GM19438 (cell line): ENCODE measurements around the gene IRX5.

ENCODE experiments used
- ATAC-seq: cut with Tn5 transposase; IDR thresholded peaks from one replicate; pipeline ENCODE4 v1.9.1; 2021; ENCODE audit warnings: low read depth; ENCODE audit not compliant: unreplicated experiment

Gene IRX5

GRCh38 chr16:54944002-54944401 is 13.3 kb downstream of the IRX5 start:
- ATAC-seq: no peak

DNA sequence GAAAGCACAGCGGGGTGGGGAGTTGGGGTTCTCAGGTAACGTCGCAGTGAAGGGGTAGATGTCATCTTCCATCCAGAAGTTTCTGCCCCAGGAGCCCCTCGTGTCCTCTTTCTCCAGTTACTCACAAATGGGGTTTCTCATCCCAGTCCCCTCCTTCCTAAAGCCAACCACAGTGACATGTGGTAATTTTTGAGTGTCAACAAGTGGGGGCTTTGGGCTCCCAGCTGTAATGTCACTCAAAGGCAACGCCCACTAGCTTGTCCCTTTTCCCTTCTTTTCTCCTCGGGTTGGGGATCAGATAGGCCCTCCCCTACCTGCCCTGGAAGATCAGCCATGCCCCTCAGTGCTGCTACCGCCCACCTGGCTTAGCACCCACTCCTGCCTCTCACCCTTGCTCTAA is 14.4 kb downstream of the IRX5 start:
- ATAC-seq: no peak

DNA sequence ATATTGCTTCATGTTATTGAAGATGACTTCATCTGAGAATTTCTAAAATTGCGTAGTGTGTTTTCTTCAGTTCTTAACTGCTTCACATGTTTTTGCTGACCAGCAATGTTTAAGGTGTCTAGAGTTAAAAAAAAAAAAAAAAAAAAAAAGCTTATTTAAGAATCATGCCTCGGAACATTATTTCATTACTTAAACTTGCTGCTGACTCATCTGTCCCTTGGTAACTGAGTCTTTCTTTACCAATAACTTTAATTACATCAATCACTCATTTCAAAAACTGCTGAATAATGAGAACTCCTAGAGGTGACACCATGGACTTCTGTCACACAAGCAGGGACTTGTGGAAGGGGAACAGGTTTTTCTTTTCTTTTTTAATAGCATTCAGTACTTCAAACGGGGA is 16.2 kb downstream of the IRX5 start:
- no peak for ATAC-seq

DNA sequence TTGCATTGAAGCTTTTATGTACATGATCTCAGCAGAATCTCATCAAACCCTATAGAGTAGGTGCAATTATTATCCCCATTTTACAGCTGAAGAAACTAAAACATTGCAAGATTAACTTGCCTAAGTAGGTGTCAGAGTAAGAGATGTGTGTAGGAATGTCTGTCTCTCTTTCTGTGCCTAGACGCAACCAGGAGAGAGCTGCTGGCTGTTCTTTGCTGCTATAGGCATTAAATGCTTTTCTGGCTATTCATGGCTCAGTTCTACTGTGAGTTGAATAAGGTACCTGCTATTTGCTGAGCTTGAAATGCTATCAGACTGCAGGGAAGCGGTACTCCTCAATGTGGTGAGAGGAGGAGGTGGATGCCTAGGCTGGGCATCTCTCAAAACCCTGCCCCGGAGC is 17.0 kb downstream of the IRX5 start:
- ATAC-seq: no peak

GRCh38 chr16:54952195-54952594 is 21.5 kb downstream of the IRX5 start:
- ATAC-seq: no peak

DNA sequence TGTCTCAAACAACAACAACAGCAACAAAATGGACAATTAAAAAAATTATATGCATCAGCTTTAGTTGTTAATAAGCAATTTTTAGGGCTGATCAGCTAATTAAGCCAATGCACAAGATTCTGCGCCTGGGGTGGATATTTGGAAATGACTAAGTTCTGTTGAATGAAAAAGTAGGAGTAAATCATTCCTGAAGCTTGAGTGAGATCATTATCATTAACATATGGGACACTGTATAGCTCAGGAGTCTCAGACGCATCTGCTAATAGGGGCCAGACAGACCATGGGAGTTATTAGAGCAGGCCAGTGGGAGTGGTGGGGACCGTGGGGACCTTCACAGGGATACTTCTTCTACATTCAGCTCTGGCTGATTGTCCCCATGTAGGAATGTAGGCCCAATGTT is 22.8 kb downstream of the IRX5 start:
- no peak for ATAC-seq

GRCh38 chr16:54954220-54954619 is 23.6 kb downstream of the IRX5 start:
- ATAC-seq: no peak

- ATAC-seq: no peak
Observed at GRCh38 chr16:54955757-54956156, 25.1 kb downstream of the IRX5 start.

DNA sequence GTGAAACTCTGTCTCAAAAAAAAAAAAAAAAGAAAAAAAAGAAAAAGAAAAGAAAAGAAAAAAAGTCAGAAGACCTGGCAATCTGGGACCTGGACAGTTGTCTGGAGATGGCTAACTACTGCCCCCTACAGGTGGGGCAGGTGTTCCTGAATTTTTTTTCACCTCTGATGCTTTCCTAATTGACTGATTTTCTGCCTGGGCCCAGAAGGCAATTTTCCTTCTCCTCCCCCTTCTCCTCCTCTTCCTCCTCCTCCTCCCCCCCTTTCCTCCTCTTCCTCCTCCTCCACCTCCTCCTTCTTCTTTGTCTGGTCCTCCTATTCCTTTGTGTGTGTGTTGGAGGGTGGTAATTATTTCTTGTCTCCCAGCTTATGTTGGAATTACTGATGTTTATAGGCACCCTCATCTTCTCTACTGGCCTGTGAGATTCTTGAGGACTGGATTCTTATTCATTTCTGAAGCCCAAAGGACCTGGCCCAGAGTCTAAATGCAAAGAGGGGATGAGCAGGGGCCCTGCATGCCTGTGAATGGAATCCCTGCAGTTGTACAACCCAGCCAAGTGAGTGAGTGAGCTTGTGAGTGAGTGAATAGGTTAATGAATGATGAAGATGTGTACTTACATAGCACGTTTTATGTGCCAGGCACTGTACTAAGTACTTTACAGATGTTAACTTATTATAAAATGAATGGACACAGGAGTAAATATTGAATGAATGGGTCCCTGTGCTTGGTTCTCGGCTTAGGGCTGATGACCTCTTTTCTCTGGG is 26.9 kb downstream of the IRX5 start:
- ATAC-seq: no peak

DNA sequence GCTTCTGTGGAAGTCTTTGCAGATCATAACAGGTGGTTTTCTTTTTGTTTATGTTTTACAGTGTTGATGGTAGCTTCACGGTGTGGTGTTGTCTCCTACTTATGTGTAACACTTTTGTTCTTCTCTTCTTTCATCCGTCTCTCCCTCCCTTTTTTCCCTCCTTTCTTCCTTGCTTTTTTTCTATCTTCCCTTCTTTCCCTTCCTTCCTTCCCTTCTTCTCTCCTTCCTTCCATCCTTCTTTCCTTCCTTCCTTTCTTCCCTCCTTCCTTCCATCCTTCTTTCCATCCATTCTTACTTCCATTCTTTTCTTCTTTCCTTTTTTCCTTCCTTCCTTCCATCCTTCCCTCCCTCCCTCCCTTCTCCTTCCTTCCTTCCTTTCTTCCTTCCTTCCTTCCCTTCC is 31.4 kb downstream of the IRX5 start:
- no peak for ATAC-seq

GRCh38 chr16:54964239-54964638 is 33.6 kb downstream of the IRX5 start:
- no peak for ATAC-seq

DNA sequence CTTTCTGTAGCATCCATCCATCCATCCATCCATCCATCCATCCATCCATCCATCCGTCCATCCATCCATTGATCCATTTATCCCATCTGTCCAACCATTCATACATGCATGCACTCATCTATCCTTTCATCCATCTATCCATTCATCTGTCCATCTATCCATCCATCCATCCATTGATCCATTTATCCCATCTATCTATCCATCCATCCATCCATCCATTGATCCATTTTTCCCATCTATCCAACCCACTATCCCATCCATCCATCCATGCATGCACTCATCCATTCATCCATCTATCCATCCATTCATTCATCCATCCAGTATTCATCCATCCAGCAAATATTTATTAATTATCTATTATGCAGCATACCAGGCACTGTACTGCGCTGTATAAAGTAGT is 34.8 kb downstream of the IRX5 start:
- no peak for ATAC-seq

- ATAC-seq: no peak
Observed at GRCh38 chr16:54968011-54968410, 37.3 kb downstream of the IRX5 start.

DNA sequence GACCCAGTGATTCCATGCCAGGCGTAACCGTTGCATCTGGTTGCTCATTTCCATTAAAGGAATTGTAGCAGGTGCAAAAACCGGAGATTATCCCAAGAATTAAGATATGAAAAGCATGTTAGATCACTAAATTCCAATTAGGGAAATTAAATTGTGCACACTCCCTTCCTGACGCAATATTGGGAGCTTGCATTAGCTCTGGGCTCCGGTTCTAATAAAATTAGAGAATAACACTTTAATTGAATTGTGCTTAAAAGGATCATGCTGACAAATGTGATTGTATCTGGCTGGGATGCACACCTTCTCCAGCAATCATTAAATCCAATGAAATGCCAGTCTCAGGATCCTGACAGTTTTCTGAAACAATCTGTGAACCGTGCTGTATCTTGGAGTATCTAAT is 38.1 kb downstream of the IRX5 start:
- no peak for ATAC-seq

- ATAC-seq: no peak
Observed at GRCh38 chr16:54970016-54970415, 39.4 kb downstream of the IRX5 start.

GRCh38 chr16:54974367-54974766 is 43.7 kb downstream of the IRX5 start:
- no peak for ATAC-seq

DNA sequence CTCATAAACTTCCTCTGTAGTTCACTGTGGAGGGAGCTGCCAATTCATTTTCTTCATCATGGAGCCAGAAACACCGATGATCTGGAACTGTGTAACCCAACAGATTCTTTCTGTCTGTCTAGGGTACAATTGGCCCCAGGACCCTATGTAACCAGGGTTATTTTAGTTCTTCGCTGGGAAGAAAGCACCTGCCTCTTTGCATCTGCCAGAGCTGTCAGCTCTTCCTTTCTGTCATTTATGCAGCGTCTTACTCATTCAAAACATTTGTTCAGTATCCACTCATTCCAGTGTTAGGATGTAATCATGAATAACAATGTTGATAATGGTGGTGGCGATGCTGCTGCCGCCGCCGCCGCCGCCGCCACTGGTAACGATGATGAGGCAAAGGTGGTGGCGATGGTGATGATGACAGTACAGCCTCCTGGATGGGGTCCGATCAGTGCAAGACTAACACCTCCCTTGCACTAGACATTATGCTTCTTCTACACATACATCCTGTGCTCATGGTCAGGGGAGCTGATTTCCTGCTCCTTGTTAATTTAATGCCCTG is 46.1 kb downstream of the IRX5 start:
- no peak for ATAC-seq

DNA sequence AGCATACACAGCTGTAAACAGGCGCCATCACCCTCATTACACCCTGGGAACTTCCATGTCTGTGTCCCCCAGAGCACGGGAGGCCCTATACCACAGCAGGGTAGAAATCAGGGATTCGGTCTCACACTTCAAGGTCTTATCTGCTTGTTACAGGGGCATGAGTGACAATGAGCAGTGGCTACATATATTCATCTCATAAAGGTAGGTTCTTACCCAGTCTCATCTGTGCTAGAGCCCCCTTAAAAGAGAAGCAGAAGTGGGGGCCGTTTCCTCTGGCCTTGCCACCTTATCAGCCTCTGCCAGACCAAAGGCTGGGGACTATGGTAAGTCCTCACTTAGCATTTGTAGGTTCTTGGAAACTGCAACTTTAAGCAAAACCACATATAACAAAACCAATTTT is 46.5 kb downstream of the IRX5 start:
- ATAC-seq: no peak

DNA sequence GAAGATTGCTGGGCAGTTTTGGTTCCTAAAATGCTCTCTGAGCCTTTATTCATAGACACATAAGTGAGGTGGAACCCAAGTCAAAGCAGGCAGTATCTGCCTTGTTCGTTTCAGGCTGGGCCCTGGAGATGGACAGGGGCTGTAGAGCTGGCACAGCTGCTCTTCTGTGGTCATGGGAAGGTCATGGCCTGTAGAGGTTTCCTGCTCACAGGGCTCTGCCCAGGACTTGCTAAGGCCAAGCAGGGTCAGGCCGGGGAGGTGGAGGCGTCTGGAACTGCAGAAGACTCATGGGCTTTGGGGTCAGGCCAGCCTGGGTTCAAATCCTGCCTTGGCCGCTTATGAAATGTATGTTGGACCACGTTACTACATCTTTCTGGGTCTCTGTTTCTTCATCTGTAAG is 50.2 kb downstream of the IRX5 start:
- no peak for ATAC-seq
